Spleen (tissue), 11 donors: ENCODE measurements around the gene SLC28A1. TPM values are rescaled to one million over a fixed set of nuclear protein-coding genes. Genes with fewer than 3 reads are reported as not detected.
A peak's percentile ranks its signal among the peaks of the same experiment; 100 is the strongest.

Source experiments
- DNase-seq: peaks from one replicate; pipeline ENCODE4 v3.0.0-alpha.2; 2020
- H3K27ac ChIP-seq, 8 donors: fragments of 200-600 bp; sonication (generic) in 7 of 8; 1 replicate in 4 of 8; 2 replicates in 4 of 8; pipeline versions ENCODE4 v1.5.0 to v1.8.0; 2016 to 2021; ENCODE audit warnings: inconsistent platforms in 4 of 8, mild to moderate bottlenecking in 4 of 8, moderate library complexity in 1 of 8
- H3K27me3 ChIP-seq, 7 donors: fragments of 200-600 bp; sonication (generic) in 6 of 7; replicated peaks in 1 of 7; 1 replicate in 4 of 7; 2 replicates in 3 of 7; pipeline versions ENCODE4 v1.5.0 to v1.8.0; 2016 to 2021; ENCODE audit warnings: inconsistent platforms in 3 of 7, mild to moderate bottlenecking in 1 of 7
- H3K36me3 ChIP-seq, 6 donors: fragments of 200-600 bp; sonication (generic) in 5 of 6; 1 replicate in 4 of 6; 2 replicates in 2 of 6; pipeline versions ENCODE4 v1.5.0 to v1.8.0; 2016 to 2021; ENCODE audit warnings: inconsistent platforms in 2 of 6
- H3K4me1 ChIP-seq, 6 donors: fragments of 200-600 bp; sonication (generic) in 5 of 6; 1 replicate in 3 of 6; 2 replicates in 3 of 6; pipeline versions ENCODE4 v1.5.0 to v1.8.0; 2016 to 2021; ENCODE audit warnings: inconsistent platforms in 3 of 6
- H3K4me3 ChIP-seq, 8 donors: fragments of 200-600 bp; sonication (generic) in 7 of 8; 1 replicate in 4 of 8; 2 replicates in 4 of 8; pipeline versions ENCODE4 v1.5.0 to v1.8.0; 2016 to 2021; ENCODE audit warnings: inconsistent platforms in 4 of 8, mild to moderate bottlenecking in 4 of 8, moderate library complexity in 2 of 8
- H3K9me3 ChIP-seq, 8 donors: fragments of 200-600 bp; sonication (generic) in 7 of 8; 1 replicate in 4 of 8; 2 replicates in 4 of 8; pipeline versions ENCODE4 v1.5.0 to v1.8.0; 2016 to 2021; ENCODE audit warnings: inconsistent platforms in 4 of 8
- POLR2A ChIP-seq, 3 donors: fragments of 450-650 bp; IDR thresholded peaks; one replicate each; pipeline ENCODE4 v1.5.1; 2017; ENCODE audit warnings: antibody characterized with exemption in 3 of 3, mild to moderate bottlenecking in 1 of 3
- POLR2AphosphoS5 ChIP-seq, 3 donors: sonication (generic); formaldehyde crosslinking; IDR thresholded peaks; one replicate each; pipeline ENCODE4 v1.5.1; 2017; ENCODE audit warnings: antibody characterized with exemption in 3 of 3
- WGBS, 5 donors: extraction: QIAGEN DNeasy Blood & Tissue Kit in 3 of 5; methylation state at CpG; one replicate each; pipeline versions ENCODE4 v1.1.5 to v1.1.7; 2013 to 2018; 5-methylcytosine and 5-hydroxymethylcytosine counted together
- intact Hi-C: fragments of 100-400 bp; cut with DNase I; formaldehyde crosslinking; loops from one replicate; pipeline ENCODE4 v1.15.0; 2023; ENCODE audit warnings: low total_unique reads
- polyA plus RNA-seq, 3 donors: library from polyadenylated mRNA; stranded (reverse); fragments of 200-250 nt; gene quantifications; one replicate each; pipeline ENCODE4 v1.2.1, GENCODE V29; 2013
- total RNA-seq, 7 donors: library from RNA; depleted of rRNA in 3 of 7; stranded (reverse); fragments of >200 nt in 3 of 7; fragmentation: NEBNext Ultra II Directional in 4 of 7; extraction: Animal tissue kit (Norgen Biotek cat#: 25700) in 4 of 7; gene quantifications; one replicate each; pipeline versions ENCODE4 v1.1.0 to v1.2.1, GENCODE V29; 2016 to 2021
- TF ChIP-seq, protein P1 (sequence below), 11 experiments: fragments of 200-600 bp in 7 of 11; fragments of 450-650 bp in 4 of 11; sonication (generic) in 4 of 11; IDR thresholded peaks in 8 of 11; conservative IDR thresholded peaks in 3 of 11; 1 replicate in 7 of 11; 2 replicates in 4 of 11; pipeline versions ENCODE4 v1.4.0 to v1.8.0; 2016 to 2021; ENCODE audit warnings: antibody characterized with exemption in 11 of 11, inconsistent platforms in 4 of 11, mild to moderate bottlenecking in 1 of 11
- donor health status: healthy with polysubstance abuse.
- donor health status: DM: no; HTN: no; CAD: no; lungs with moderate emphysema.
- donor health status: DM: no; HTN: no; CAD: no.
- donor health status: Bipolar disorder and iron deficiency.
- donor health status: healthy.
- donor health status: DM: no; HTN: no; CAD: no.
- donor health status: DM: yes; HTN: yes; CAD: no.

The SLC28A1 gene
- total and polyA plus RNA-seq, 10 donors, result 0.10 to 0.29 (median 0.16) TPM; not detected in 7

DNA sequence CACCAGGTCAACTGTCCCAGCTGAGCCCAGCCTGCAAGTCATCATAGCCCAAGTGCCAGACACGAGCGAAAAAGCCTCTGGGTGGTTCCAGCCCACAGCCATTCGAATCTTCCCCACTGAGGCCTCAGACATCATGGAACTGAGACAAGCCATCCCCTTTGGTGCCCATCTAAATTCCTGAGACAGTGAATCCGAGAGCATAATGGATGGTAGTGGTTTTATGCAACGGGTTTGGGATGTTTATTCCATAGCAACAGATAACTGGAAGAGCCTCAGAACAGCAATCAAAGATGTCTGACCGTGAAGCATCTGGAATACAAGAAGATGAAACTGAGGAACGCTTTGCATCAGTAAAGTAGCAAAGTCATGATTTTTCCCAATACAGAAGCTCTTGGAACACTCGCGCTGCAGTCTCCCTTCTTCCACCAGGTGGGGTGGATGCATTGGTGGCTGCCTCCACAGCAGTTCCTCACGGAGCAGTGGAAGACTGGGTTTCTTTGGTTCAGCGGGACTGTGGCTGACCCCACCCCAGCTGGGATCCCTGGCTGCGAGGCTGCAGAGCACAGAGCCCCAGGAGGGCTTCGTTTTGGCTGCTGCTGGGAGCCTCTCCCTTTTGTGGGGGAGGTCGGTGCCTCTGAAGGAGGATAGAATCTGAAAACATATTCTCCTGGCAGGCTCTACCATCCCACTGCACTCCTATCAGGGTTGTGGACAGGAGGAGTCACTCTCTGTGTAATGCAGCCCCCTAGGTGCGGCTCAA lies 70.8 kb downstream of the SLC28A1 start:
- WGBS, 5 donors, result 23 to 38% (median 31%) methylated on average over 13 to 15 of the region's 15 CpGs
- H3K36me3 ChIP-seq, result no peaks in the 10 kb centered on the region
- H3K27me3 ChIP-seq, result peaks cover 0 to 4% (median 0%) of the 10 kb centered on the region in 7 donors
- TF ChIP-seq POLR2A (IDR thresholded peaks at IDR 0.05) (no peak), POLR2AphosphoS5 (IDR thresholded peaks at IDR 0.05) (peak in 1 of 3 donors; percentile 20)
- TF ChIP-seq, protein P1, sequence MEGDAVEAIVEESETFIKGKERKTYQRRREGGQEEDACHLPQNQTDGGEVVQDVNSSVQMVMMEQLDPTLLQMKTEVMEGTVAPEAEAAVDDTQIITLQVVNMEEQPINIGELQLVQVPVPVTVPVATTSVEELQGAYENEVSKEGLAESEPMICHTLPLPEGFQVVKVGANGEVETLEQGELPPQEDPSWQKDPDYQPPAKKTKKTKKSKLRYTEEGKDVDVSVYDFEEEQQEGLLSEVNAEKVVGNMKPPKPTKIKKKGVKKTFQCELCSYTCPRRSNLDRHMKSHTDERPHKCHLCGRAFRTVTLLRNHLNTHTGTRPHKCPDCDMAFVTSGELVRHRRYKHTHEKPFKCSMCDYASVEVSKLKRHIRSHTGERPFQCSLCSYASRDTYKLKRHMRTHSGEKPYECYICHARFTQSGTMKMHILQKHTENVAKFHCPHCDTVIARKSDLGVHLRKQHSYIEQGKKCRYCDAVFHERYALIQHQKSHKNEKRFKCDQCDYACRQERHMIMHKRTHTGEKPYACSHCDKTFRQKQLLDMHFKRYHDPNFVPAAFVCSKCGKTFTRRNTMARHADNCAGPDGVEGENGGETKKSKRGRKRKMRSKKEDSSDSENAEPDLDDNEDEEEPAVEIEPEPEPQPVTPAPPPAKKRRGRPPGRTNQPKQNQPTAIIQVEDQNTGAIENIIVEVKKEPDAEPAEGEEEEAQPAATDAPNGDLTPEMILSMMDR (IDR thresholded peaks at IDR 0.05 in 8 of 11, conservative IDR thresholded peaks at IDR 0.05 in 3 of 11), result peak; percentile 47 to 83 (median 69)
- H3K4me3 ChIP-seq, result peak overlapping the region in 2 of 8 donors; percentile 17 to 27
- H3K9me3 ChIP-seq, result no peaks in the 10 kb centered on the region
- intact Hi-C loops, result loop anchor here (2.0 kb wide), 1 partner anchor 88 kb away; no protein-coding TSS in a partner anchor
- DNase-seq, result peak; percentile 79
- H3K4me1 ChIP-seq, result peaks cover 4 to 25% (median 14%) of the 10 kb centered on the region in 6 donors
- no peak overlapping the region for H3K27ac ChIP-seq

DNA sequence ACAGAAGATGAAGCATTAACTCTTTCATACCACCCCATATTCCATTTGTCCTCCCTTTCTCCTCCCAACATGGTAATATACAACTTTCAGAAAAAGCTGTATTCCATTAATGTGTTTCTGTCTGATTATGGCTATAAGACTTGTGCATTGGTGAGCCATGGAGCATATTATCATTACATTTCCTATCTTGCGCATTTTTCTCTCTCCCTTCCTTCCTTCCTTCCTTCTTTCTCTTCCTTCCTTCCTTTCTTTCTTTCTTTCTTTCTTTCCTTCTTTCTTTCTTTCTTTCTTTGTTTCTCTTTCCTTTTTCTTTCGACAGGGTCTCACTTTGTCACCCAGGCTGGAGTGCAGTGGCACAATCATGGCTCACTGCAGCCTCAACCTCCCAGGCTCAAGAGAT lies 71.7 kb downstream of the SLC28A1 start:
- TF ChIP-seq POLR2A (IDR thresholded peaks at IDR 0.05) (no peak), POLR2AphosphoS5 (IDR thresholded peaks at IDR 0.05) (no peak)
- TF ChIP-seq, protein P1 (IDR thresholded peaks at IDR 0.05 in 8 of 11, conservative IDR thresholded peaks at IDR 0.05 in 3 of 11), result no peak
- no peak for DNase-seq
- 68 to 79% (median 72%) methylated on average over 2 of the region's 2 CpGs for WGBS, 5 donors
- H3K9me3 ChIP-seq, result no peaks in the 10 kb centered on the region
- intact Hi-C loops, result no loop called here
- H3K27ac ChIP-seq, result no peak overlapping the region
- H3K27me3 ChIP-seq, result peaks cover 0 to 4% (median 0%) of the 10 kb centered on the region in 7 donors
- H3K4me3 ChIP-seq, result no peak overlapping the region
- peaks cover 4 to 30% (median 14%) of the 10 kb centered on the region in 6 donors for H3K4me1 ChIP-seq
- H3K36me3 ChIP-seq, result no peaks in the 10 kb centered on the region

DNA sequence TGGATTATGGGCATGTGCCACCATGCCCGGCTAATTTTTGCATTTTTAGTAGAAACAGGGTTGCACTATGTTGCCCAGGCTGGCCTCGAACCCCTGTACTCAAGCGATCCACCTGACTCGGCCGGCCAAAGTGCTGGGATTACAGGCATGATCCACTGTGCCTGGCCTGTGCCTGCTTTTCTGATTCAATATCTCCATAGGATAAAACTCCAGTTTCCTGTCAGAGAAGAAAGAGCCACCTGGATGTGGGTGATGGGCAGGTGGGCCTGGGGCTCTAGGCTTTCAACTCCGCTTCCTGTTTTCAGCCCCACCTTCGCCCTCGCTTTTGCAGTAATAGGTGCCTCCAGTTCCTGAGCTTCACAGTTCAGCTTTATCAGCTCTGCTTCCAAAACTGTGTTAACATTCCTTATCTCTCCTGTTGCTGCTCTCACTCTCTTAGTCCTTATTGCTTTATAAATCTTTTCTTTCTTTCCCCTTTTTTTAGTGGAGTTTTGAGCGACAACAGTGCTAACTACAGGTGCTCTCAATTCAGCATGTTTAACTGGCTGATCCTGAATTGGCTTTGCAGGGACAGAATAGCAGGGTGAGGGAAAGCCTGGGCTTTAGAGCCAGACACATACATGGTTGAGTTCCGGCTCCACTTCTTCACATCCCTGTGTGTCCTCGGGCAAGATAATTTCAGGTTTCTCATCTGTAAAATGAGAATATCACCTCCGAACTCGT lies 76.1 kb downstream of the SLC28A1 start:
- H3K27ac ChIP-seq, result no peak overlapping the region
- no peak for DNase-seq

More for the DNA sequence above, 76.1 kb downstream of the SLC28A1 start:
- peaks cover 2 to 23% (median 11%) of the 10 kb centered on the region in 6 donors for H3K4me1 ChIP-seq
- H3K36me3 ChIP-seq, result no peaks in the 10 kb centered on the region
- TF ChIP-seq, protein P1 (IDR thresholded peaks at IDR 0.05 in 8 of 11, conservative IDR thresholded peaks at IDR 0.05 in 3 of 11), result no peak
- TF ChIP-seq POLR2A (IDR thresholded peaks at IDR 0.05), result no peak
- TF ChIP-seq POLR2AphosphoS5 (IDR thresholded peaks at IDR 0.05), result no peak
- peaks cover 0 to 12% (median 3%) of the 10 kb centered on the region in 8 donors for H3K9me3 ChIP-seq
- 86 to 93% (median 89%) methylated on average over 12 to 13 of the region's 13 CpGs for WGBS, 5 donors
- H3K4me3 ChIP-seq, result no peak overlapping the region
- no peaks in the 10 kb centered on the region for H3K27me3 ChIP-seq
- intact Hi-C loops, result no loop called here
